Keratinocyte (primary cell): Measurements from ENCODE around the gene KCNH2.

ENCODE experiments used
- EZH2 ChIP-seq: IDR thresholded peaks from one replicate; pipeline ENCODE4 v1.6.1; 2012; ENCODE audit warnings: inconsistent platforms, mild to moderate bottlenecking, low read length, moderate library complexity
- TF ChIP-seq, protein P1 (sequence below), 3 experiments: IDR thresholded peaks in 1 of 3; conservative IDR thresholded peaks in 1 of 3; optimal IDR thresholded peaks in 1 of 3; 2 replicates in 2 of 3; 3 replicates in 1 of 3; pipeline versions ENCODE3 to v1.5.1; 2011; ENCODE audit warnings: low read length in 3 of 3, mild to moderate bottlenecking in 3 of 3, moderate library complexity in 2 of 3, control low read depth in 1 of 3, inconsistent platforms in 1 of 3; ENCODE audit not compliant: insufficient read depth in 2 of 3; ENCODE audit errors: extremely low read depth in 1 of 3

DNA sequence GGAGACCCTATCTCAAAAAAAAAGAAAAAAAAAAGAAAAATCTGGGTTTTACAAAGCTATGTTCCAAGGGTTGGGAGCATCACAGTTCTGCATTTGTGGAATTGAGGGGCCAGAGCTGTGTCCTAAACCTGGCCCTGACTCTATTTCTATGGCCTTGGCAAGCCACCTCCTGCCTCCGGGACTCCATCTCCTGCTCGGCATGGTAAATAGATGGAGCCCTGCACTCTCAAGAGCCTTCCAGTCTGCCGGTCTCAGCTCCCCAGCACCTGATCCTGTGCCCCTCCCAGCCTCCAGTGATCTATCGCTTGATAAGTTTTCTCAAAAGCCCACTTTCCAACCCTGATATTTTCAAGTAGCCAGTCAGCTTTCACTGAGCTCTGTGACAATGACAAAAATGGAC lies 43.0 kb downstream of the KCNH2 start:
- TF ChIP-seq, protein P1, sequence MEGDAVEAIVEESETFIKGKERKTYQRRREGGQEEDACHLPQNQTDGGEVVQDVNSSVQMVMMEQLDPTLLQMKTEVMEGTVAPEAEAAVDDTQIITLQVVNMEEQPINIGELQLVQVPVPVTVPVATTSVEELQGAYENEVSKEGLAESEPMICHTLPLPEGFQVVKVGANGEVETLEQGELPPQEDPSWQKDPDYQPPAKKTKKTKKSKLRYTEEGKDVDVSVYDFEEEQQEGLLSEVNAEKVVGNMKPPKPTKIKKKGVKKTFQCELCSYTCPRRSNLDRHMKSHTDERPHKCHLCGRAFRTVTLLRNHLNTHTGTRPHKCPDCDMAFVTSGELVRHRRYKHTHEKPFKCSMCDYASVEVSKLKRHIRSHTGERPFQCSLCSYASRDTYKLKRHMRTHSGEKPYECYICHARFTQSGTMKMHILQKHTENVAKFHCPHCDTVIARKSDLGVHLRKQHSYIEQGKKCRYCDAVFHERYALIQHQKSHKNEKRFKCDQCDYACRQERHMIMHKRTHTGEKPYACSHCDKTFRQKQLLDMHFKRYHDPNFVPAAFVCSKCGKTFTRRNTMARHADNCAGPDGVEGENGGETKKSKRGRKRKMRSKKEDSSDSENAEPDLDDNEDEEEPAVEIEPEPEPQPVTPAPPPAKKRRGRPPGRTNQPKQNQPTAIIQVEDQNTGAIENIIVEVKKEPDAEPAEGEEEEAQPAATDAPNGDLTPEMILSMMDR (optimal IDR thresholded peaks at IDR 0.05 in 1 of 3, IDR thresholded peaks at IDR 0.05 in 1 of 3, conservative IDR thresholded peaks at IDR 0.05 in 1 of 3; ENCODE audit: extremely low read depth in 1 of 3, insufficient read depth in 2 of 3, low read length in 3 of 3) = no peak
- no peak for TF ChIP-seq EZH2
